Measurements from ENCODE around the gene TNNT1.
A peak's percentile ranks its signal among the peaks of the same experiment; 100 is the strongest.

Gene TNNT1

DNA sequence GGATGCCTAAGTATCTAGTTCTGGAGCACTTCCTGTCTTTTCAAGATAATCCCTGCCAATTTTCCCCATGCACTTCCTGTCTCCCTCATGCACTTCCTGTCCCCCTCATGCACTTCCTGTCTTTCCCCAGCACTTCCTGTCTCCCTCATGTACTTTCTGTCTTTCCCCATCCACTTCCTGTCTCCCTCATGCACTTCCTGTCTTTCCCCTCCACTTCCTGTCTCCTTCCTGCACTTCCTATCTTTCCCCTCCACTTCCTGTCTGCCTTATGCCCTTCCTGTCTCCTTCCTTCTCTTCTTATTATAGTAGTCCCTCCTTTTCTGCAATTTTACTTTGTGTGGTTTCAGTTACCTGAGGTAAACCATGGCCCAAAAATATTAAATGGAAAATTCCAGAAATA is 3.0 kb upstream of the TNNT1 start:
- DNase-seq (ENCODE audit: low read depth): no peak
- H3K4me3 ChIP-seq (replicated peaks; ENCODE audit: low read depth, low read length): no peak overlapping the region
- TF ChIP-seq, protein P1, sequence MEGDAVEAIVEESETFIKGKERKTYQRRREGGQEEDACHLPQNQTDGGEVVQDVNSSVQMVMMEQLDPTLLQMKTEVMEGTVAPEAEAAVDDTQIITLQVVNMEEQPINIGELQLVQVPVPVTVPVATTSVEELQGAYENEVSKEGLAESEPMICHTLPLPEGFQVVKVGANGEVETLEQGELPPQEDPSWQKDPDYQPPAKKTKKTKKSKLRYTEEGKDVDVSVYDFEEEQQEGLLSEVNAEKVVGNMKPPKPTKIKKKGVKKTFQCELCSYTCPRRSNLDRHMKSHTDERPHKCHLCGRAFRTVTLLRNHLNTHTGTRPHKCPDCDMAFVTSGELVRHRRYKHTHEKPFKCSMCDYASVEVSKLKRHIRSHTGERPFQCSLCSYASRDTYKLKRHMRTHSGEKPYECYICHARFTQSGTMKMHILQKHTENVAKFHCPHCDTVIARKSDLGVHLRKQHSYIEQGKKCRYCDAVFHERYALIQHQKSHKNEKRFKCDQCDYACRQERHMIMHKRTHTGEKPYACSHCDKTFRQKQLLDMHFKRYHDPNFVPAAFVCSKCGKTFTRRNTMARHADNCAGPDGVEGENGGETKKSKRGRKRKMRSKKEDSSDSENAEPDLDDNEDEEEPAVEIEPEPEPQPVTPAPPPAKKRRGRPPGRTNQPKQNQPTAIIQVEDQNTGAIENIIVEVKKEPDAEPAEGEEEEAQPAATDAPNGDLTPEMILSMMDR (IDR thresholded peaks at IDR 0.05; ENCODE audit: low read length, missing control alignments): no peak

DNA sequence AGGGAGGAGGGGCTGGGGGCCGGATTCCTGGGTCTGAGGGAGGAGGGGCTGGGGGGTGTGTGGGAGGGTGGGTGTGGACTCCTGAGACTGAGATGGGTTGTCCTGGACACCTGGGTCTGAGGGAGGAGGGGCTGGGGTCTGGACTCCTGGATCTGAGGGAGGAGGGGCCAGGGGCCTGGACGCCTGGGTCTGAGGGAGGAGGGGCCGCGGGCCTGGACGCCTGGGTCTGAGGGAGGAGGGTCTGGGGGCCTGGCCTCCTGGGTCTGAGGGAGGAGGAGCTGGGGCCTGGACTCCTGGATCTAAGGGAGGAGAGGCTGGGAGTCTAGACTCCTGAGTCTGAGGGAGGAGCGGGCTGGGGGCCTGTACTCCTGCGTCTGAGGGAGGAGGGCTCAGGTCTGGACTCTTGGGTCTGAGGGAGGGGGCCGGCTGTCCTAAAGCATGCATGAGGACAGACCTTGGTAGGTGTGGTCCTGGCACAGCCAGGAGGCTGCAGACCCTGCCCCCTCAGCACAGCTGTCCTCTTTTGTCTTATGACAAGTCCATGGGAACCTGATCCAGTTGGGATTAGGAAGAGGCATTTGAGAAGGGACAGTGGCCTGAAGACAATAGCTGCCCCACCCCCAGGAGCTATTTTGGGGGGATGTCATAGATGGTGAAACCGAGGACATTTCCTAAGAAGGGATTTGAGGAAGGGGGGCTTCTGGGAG is 1.3 kb downstream of the TNNT1 start:
- no peak overlapping the region for H3K4me3 ChIP-seq (replicated peaks; ENCODE audit: low read depth, low read length)
- DNase-seq (ENCODE audit: low read depth): no peak
- TF ChIP-seq, protein P1 (IDR thresholded peaks at IDR 0.05; ENCODE audit: low read length, missing control alignments): no peak

DNA sequence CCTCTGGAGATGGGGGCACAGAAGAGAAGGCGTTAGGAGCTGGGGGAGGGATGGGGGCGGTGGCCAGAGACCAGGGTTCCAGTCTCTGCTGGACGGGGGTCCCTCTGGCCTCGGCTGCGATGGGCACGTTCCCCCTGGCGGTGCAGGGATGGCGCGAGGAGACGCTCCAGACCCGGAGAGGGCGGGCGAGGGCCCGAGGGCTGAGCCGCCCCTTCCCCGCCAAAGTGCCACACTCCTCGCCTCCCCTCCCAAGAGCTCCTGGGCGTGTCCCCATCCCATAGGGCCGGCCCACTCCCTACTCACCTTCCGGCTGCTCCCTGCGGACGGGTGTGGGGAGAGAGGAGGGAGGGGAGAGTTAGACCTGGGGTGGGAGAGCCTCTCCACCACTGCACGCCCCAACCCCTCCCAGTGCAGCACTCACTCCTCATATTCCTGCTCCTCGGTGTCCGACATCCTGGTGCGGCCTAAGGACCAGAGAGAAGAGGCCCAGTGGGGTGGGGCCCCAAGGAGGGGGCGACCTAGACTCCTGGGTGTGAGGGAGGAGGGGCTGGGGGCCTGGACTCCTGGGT is 2.2 kb downstream of the TNNT1 start:
- no peak overlapping the region for H3K4me3 ChIP-seq (replicated peaks; ENCODE audit: low read depth, low read length)
- TF ChIP-seq, protein P1 (IDR thresholded peaks at IDR 0.05; ENCODE audit: low read length, missing control alignments): no peak

DNA sequence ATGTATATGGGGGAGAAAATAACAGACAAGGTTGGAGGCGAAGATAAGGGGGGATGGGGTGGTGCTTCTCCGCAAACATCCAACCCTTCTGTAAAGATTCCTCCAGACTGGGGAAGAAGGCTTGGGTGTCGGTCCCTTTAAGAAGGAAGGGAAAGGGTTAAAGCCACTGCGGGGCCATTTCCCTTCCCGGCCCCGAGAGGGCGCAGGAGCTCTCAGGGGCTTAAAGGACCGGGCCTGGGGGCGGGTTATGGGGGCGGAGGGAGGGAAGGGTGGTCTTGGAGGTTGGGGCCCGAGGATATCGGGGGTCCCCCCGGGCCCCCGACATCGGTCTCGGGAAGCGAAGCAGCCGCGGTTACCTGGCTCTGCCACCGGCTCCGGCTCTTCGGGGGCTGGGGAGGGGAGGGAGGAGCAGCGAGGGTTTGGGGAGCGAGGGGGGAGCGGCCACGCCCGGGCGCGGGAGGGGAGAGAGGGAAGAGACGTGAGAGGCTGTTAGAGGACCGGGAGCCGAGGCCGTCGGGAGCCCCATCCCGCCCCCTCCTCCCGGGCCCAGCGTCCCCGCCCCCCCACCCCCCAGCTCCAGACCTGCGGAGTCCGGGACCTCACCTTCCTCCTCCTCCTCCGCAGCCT is 2.8 kb downstream of the TNNT1 start:
- no peak overlapping the region for H3K4me3 ChIP-seq (replicated peaks; ENCODE audit: low read depth, low read length)
- TF ChIP-seq, protein P1 (IDR thresholded peaks at IDR 0.05; ENCODE audit: low read length, missing control alignments): peak; percentile 54
- peak; percentile 24 for DNase-seq (ENCODE audit: low read depth)

More for the DNA sequence above, 2.2 kb downstream of the TNNT1 start:
- no peak for DNase-seq (ENCODE audit: low read depth)

DNA sequence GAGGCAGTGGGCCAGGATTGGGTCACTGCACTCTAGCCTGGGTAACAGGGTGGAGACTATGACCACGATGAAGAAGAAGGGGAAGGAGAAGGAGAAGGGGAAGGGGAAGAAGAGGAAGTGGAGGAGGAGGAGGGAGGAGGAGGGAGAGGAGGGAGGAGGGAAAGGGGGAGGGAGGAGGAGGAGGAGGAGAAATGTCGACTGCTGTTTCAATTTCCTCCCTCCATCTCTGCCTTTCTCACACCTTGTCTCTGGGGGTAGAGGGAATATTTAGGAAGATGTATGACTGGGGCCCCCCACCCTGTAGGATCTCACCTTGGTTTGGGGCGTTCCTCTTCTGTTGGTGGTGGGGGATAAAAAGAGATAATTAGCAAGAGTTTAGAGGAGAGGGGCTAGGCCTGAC is 3.8 kb downstream of the TNNT1 start:
- DNase-seq (ENCODE audit: low read depth): no peak
- H3K4me3 ChIP-seq (replicated peaks; ENCODE audit: low read depth, low read length): no peak overlapping the region
- TF ChIP-seq, protein P1 (IDR thresholded peaks at IDR 0.05; ENCODE audit: low read length, missing control alignments): no peak

DNA sequence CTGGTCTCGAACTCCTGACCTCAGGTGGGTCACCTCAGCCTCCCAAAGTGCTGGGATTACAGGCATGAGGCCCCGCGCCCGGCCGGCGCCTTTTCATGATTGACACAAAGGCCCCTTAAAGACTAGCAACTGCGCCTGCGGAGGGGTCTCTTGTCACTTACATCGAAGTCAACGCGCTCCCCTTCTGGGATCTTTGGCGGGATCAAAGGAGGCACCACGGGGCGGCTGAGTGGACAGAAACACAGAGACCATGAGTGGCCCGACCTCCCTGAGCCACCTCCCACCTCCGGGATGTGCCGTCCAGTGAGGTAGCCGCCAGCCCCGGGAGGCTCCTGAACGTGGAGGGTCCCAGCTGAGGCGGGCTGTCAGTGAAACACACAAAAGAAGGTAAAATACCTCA is 7.3 kb downstream of the TNNT1 start:
- DNase-seq (ENCODE audit: low read depth): no peak
- no peak overlapping the region for H3K4me3 ChIP-seq (replicated peaks; ENCODE audit: low read depth, low read length)
- TF ChIP-seq, protein P1 (IDR thresholded peaks at IDR 0.05; ENCODE audit: low read length, missing control alignments): no peak
